NCI-H187 (cell line): Measurements from ENCODE around the gene LRRC75B.
"Not testable (repeated sequence)": the region's sequence is repeated elsewhere in the genome, so short reads cannot be mapped to it uniquely, and the experiment has no call there.

Source experiments
- DNase-seq, 2 experiments: peaks; one replicate each; lab custom pipeline; 2025; lab: John Stamatoyannopoulos, UW

LRRC75B gene

DNA sequence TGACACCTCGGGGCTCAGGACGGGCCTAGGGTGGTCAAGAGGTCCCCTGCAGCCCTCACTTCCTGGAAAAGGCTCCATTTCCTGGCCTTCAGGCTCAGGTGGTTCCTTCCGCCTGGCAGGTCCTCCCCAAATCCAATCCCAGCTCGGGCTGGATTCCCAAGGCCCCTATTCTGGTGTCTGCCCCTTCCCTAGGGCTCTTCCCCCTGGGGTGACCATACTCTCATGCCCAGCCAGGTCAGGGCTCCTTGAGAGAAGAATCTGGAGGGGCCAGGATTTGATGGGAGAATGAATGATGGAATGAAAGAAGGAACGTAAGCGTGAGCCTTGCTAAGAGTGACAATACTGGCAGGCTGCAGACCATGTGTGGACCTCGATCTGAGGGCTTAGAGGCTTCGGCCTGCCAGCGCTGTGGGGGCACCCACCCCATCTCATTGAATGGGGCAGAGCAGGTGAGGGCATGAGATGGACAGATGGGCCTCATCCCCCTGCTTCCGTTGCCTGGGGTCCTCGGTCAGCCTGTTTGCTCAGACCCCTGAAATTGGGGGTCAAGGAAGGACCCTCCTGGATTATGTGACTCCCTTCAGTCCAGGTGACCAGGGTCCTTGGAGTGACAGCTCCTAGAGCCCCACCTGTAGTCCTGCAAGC is 9.4 kb upstream of the LRRC75B start:
- DNase-seq = not testable (repeated sequence)

DNA sequence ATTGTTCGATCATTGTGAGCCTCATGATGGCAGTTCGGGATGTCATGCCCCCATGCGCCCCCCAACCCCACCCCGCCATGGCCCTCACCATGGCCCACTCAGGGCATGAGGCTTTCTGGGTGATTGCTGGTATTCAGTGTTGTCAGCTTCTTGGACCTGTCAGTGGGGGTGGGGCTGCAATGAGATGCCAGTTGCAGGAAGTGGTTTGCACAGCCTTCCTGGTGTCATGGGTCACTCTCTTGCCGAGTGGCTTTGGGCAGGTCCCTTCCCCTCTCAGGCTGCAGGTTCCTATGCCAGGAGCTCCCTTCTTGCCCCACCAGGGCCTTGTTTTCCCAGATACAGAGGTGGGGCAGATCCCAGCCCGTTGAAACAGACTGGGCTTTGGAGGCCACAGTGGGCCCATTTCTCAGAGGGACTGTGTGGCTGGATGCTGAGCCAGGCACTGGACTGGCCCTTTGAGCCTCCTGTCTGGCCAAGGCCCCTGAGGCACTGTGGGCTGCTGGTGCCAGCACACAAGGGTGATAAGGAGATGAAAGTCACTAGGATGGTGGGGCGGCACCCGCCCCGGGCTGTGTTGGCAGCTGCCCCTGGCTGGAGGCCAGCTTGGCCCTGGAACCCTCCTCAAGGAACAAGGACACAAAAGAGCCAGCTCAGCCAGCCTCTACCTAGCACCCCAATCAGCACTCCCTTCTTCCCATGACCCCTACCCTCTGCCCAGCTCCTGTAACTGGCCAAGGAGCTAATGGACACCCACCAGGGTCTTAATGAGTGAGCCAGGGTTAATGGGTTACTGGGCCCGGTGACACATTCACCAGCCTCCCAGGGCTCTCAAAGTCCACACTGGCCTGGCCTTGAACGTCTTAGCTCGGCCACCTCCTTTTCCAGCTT is 8.6 kb upstream of the LRRC75B start:
- no peak for DNase-seq

DNA sequence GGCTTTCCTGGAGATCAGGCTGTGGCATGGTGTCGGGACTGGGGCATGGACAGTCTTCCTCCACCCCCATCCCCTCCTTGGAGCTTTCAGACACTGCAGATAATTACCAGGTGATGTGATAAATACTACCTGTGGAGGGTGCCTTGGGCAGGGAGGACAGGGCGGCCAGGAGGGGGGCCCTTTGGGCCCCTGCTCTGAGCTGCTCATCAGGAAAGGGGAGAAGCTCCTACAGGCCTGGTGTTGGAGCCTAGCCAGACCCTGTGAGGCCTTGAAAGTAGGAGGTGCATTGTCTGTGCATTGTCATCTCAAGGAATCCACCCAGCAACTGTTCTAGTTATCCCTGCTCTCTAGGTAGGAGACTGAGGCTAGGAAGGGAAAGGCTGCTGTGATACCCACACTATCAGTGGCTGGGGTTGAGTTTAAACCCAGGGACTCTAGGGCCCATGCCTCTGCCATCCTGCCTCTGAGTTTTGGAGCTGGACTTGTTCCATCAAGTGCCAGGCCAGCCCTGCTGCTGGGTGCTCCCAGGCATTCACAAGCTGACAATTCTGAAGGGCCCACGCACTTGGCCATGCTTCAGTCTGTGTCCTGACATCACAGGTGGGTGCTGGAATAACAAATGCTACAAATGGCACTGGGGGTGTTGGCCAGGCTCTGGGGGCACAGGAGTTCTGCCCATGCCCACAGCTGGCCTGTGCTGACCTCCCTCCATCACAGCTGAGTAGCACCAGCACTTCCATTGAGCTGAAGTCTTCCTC is 7.3 kb upstream of the LRRC75B start:
- DNase-seq = not testable (repeated sequence)

DNA sequence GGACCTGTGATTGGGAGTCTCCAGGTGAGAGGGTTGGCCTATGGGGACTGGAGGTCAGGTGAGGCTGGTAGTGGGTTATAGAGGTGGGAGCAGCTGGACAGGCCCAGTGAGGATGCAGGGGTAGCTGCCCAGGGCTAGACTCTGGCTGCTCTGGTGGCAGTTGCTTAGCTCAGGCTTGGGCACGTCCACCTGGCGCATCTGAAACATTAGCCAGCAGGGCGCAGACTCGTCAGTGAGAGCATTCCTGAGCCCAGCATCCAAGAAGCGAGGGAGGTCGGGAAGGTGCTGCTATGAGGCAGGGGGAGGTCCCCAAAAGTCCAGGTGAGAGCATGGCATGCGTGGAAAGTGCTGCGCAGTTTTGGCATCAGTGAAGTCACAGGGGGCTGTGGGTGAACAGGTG is 6.6 kb upstream of the LRRC75B start:
- DNase-seq = no peak

DNA sequence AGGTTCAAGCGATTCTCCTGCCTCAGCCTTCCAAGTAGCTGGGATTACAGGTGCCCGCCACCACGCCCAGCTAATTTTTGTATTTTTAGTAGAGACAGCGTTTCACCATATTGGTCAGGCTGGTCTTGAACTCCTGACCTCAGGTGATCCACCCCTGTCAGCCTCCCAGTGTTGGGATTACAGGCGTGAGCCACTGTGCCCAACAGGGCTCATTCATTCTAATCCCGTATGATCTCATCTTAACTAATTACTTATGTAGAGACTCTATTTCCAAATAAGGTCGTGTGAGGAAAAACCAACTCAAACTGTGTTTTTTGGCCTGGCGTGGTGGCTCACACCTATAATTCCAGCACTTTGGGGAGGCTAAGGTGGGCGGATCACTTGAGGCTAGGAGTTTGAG is 4.2 kb upstream of the LRRC75B start:
- not testable (repeated sequence) for DNase-seq

DNA sequence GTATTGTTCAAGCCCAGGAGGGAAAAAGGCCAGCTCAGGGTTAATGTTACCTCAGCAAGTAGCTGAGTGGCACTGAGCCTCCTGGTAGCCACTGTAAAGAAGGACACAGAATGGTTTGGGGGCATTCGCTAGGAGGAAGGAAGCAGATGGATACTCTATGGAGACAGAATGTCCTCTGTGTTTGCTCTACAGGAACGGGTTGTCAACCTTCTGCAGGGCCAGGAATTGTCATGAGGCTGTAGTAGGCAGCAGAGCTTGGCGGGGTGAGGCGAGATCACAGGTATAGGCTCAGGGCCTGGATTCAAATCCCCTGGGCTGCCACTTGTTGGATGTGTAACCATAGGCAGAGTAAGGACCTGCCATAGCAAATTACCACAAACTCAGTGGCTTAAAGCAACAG is 3.0 kb upstream of the LRRC75B start:
- no peak for DNase-seq

DNA sequence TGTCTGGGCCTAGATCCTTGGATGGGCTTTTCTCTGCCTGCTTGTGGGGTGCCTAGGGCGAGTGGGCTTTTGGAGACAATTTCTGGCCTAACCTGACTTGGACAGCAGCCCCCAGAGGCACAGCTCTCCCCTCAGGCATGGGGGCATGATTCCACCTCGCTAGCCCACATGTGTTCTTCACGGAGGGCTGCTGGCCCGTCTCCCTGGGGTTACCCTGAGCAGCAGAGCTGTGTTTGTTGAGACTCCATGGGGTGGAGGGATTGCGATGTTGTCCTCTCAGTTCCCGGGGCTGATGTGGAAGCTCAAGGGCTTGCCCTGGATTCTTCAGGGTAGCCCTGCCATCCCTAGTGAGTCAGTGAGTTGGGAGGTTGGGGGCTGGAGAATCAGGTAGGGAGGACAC is 2.4 kb upstream of the LRRC75B start:
- DNase-seq = no peak

DNA sequence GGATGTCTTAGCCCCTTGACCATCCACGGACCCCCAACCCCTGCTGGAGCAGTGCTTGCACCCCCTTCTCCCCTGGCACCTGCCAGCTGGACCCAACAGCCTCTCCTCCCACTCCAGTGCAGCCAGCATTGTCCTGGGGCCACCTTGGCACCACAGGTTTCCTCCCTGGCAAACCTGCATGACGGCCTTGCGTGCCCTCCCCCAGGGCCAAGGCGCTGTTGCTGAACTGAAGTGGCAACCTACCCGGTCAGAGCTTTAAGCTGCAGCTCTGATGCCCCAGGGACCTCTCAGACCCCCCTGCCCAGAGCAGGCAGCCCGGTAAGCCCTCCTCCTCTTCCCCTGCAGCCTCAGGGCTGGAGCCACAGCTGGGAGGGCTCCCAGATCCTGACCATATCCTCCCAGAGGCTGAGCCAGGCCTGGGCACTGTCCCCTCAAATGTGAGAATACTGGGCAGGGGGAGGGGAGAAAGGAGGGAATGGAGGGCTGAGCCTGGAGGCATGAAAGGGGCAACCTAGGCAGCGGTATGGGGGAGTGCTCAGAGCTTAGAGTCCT is 1.8 kb upstream of the LRRC75B start:
- no peak for DNase-seq

DNA sequence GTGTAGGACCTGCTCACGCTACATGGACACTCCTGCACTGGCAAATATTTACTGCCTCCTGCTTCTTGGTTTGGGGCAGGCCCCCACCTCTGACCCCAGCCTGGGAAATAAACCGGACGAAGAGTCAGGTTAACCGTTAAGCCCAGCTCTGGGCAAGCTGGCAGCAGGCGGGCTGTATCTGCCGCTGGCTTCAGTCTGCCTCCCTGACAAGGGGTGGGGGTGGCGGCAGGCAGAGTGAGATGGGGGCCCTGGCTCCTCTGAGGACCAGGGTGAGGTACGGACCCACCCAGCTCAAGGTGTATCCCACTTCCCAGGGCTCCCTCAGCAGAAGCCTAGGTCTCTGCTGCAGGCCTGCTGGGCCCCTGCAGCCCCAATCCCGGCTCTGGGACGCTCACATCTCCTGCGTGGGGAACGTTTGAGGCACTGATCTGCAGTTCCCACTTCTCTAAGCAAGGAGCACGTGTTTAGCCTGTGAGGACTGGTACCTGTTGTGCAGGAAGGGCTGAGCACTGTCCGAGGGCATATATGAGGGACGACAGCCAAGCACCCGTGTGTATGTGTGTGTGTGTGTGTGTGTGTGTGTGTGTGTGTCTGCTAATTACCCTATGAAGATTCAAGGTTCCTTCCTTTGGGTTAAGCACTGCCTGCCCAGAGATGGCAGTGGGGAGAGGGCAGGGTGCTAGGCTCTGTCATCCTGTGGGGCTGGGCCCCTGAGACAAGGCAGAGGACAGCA is 1.1 kb upstream of the LRRC75B start:
- DNase-seq = no peak

DNA sequence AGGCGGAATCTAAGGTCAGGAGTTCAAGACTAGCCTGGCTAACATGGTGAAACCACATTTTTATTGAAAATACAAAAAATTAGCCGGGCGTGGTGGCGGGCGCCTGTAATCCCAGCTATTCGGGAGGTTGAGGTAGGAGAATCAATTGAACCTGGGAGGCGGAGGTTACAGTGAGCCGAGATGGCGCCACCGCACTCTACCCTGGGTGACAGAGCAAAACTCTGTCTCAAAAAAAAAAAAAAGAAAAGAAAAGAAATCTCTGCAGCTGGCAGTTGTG is 624 bp upstream of the LRRC75B start:
- DNase-seq = not testable (repeated sequence)

DNA sequence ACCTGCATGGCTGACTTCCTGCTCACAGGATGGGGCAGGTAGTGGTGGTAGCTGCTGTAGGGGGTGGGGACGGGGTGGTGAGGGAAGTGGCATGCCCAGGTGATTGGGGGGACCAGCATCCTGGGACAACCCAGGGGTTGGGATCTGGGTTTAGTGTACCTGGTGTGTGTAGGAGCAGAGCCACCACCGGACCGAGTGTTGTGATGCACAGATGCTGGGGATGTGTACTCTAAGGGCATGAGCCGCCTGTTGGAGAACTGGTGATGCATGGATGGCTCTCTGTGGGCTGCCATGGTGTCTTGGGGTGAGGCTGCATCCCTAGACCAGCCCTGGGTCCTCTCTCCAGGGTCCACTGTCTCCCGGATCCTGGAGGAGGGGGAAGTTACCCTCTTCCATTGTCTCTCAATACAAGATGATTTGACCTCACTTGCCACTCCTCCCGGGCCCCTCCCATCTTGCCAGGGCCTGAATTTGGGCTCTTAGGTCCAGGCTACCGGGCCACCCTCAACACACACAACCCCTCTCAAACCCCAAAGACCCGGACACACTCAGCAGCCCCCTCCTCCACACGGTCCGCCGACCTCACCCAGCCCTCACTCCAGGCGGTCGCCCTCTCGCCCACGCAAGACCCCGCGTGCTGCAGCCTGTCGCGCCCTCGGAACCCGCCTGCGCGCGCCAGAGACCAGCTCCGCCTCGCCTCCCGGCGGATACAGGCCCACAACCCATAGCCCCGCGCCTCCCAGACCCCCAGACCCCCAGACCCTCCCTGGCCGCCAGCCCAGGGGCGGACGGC is 619 bp downstream of the LRRC75B start:
- no peak for DNase-seq

DNA sequence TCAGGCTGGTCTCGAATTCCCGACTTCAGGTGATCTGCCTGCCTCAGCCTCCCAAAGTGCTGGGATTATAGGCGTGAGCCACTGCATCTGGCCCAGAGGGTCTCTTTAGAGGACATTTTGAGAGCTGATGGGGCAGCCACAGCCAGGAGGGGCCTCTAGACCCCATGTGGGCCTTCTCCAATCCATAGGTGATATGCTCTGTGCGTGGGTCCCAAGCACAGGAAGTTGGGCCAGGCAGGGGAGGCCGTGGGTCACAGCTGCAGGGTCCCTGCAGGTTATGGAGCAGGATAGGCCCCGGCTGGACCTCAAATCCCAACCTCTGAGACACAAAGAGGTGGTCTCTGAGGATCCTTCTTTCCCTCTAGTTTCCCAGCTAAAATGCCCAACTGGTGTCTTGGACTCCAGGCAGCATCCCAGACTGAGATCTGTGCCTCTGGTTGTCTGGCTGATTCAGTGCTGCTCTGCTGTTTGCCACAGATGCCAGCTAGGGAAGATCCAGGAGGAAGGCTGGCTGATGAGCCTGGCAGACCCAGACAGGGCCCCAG is 1.5 kb downstream of the LRRC75B start:
- DNase-seq = no peak

DNA sequence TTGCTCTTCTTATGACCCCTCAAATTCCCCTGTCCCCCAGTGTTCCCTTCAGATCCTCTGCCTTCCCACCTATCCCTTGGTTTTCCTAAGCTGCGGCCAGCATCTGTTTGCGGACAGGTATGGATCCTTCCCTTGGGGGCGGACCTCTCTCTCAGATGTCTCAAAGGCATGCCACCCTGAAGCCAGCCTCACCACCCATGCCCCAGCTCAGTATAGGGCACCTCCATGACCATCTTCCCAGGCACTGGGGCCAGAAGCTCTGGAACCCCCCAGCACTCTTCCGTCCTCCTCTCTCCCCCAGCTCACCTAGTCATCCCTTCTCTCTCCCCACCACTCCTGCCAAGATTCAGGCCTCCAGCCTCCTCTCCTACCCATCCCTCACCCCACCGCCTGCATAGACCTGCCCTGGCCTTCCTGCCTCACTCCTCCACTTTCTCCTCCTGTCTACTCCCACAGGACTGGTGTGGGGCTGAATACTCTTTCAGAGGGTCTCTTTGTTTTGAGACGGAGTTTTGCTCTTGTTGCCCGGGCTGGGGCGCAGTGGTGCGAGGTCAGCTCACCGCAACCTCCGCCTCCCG is 2.2 kb downstream of the LRRC75B start:
- DNase-seq = no peak

DNA sequence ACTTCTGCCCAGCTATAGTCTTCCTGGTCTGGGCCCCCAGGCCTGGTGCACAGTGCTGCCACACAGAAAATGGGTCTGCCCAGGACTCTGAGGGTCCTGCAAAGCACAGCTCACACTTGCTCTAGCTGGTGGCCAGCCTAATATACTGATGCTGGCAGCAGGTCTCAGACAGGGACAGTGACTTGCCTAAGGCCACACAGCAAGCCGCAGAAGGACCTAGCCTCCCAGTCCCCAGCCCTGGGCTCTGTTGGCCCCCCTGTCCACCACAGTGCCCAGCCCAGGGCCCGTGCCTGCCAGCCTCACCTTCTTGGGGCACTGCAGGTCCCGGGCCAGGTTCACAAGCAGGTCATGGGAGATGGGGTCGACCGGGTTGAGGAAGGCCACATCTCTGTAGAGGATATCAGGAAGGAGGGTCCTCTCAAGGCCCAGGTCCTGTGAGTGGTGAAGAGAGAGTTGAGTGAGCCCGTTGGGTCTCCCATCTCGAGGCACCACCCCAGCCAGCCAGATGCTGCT is 3.3 kb downstream of the LRRC75B start:
- no peak for DNase-seq

DNA sequence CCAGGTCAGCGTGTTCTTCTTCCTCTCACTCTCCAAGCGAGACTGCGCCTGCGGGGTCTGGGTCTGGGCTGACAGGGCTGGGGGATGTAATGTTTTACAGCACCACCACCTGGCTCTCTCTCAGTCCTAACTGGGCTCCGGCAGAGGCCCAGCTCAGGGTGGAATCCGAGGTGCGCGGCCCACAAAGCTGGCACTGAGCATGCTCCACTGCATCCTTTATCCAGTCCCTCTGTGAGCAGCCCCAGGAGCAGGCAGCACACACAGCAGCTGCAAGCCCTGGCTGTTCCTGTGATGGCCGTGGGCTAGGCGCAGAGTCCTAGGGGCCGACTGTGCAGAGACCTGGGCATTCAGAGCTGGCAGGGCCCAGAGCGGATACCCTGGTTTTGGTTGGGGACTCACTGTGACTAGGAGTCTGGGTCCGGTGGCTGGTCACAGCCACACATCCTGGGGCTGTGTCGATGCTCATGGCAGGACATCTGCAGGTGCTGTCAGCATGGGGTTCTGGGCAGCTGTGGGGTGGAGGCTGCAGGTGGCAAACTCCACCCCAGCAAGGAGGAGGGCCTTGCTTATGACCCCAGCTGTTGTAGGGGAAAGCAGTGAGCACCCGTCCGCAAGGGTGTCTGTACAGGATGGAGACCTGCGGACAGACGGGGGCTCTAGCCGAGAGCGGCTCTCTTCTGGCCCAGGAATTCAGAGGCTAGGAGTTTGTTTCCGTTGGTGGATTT is 4.0 kb downstream of the LRRC75B start:
- DNase-seq = no peak

DNA sequence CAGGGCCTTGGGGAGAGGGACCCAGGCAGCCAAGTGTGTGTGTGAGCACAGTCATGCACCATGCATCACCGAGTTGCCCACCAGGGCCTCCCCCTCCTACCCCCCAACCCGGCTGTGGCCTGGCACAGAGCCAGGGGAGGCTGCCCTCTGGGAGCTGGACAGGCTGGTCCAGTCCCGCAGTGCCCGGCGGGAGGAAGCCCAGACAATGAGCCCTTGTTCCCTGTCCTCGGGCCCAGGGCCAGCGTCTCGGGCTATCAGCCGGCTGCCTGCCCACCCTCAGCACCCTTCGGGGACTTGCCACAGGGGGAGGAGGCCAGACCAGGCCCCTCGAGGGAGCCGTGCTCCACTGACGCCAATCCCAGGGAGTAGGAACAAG is 4.5 kb downstream of the LRRC75B start:
- no peak for DNase-seq

DNA sequence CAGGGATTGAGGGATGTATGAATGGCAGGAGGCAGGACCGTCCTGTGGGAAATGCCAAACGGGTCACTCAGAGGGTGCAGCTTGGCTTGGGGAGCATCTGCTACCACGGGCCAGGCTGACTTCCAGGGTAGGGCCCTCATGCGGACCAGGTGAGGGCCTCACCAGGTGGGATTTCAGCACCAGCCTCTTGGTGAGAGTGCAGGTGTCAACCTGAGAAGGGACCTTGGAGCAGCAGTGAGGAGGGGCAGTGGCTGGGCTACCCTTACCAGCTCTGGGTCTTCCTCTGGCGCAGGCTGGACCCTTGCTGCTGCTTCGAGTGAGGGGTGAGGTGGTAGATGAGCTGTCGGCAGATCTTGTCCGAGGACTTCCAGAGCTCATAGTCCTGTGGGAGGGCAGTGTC is 4.9 kb downstream of the LRRC75B start:
- DNase-seq = no peak

DNA sequence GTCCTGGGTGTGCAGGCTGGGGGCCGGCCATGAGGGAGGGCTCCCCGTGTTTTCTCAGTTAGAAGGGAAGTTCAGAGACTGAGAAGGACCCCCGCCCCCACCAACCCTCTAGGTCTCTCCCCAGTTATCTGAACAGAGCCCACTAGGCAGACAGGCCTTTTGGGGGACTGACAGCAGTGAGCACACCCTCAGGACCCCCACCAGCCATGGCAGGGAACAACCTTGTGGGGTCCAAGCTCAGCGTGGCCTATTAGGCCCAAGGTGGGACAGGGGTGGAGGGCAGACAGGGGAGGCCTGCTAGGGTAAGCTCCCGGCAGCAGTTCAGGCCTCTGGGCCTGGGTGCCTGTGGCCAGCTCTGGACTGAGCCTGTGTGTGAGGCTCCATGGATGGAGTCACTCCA is 5.6 kb downstream of the LRRC75B start:
- DNase-seq = no peak

DNA sequence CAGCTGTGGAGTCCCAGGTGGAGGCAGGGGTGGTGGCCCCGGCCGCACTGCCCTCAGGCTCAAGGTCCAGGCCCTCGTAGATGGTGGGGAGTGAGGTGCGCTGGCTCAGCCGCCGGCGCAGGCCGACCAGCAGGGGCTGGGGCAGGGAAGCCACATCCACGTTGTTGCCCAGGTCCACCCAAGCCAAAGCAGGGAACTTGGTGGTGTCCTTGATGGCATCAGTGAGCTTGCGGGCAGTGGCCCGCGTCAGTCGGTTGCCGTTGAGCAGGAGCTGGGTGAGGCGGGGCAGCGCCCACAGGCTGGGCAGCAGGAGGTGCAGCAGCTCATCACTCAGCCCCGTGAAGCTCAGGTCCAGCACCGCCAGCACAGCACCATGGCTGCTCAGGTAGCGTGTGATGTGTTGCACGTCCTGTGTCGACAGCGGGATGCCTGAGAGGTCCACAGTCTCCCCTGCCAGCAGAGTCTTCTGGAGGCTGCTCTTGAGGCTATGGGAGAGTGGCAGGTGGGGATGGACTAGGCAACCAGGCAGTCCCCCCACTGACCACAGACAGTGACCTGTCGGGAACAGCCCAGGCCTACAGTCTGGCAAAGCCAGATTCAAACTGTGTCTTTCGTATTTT is 6.8 kb downstream of the LRRC75B start:
- DNase-seq = no peak
